GM23248 (cell line): Measurements from ENCODE around the gene CLEC16A. TPM values are rescaled to one million over a fixed set of nuclear protein-coding genes. Genes with fewer than 3 reads are reported as not detected.

ENCODE experiments used
- DNase-seq: peaks from one replicate; pipeline ENCODE4 v3.0.0-alpha.2; 2015
- H2AFZ ChIP-seq: fragments of 200-600 bp; sonication (generic); 2 replicates; pipeline ENCODE4 v1.6.1; 2016; ENCODE audit warnings: antibody characterized with exemption
- H3F3A ChIP-seq: fragments of 200-600 bp; sonication (generic); 2 replicates; pipeline ENCODE4 v1.6.1; 2016; ENCODE audit warnings: mild to moderate bottlenecking, antibody characterized with exemption, mixed run types; ENCODE audit not compliant: insufficient read depth
- H3K27ac ChIP-seq: fragments of 200-600 bp; sonication (generic); 2 replicates; pipeline ENCODE4 v1.5.1; 2016; ENCODE audit warnings: mild to moderate bottlenecking
- H3K27me3 ChIP-seq: fragments of 200-600 bp; sonication (generic); replicated peaks from 2 replicates; pipeline ENCODE4 v1.6.1; 2016; ENCODE audit warnings: mild to moderate bottlenecking; ENCODE audit not compliant: insufficient read depth
- H3K36me3 ChIP-seq: fragments of 200-600 bp; sonication (generic); 2 replicates; pipeline ENCODE4 v1.6.1; 2016; ENCODE audit warnings: low read depth, mild to moderate bottlenecking
- H3K4me1 ChIP-seq: fragments of 200-600 bp; sonication (generic); 2 replicates; pipeline ENCODE4 v1.6.1; 2016; ENCODE audit warnings: mild to moderate bottlenecking; ENCODE audit not compliant: insufficient read depth
- H3K4me2 ChIP-seq: fragments of 200-600 bp; sonication (generic); one replicate; pipeline ENCODE4 v1.6.1; 2016; ENCODE audit warnings: mild to moderate bottlenecking; ENCODE audit not compliant: unreplicated experiment
- H3K4me3 ChIP-seq: fragments of 200-600 bp; sonication (generic); 2 replicates; pipeline ENCODE4 v1.5.1; 2016; ENCODE audit warnings: mild to moderate bottlenecking
- H3K79me2 ChIP-seq: fragments of 200-600 bp; sonication (generic); 2 replicates; pipeline ENCODE4 v1.6.1; 2016; ENCODE audit warnings: mild to moderate bottlenecking; ENCODE audit not compliant: insufficient read depth
- H3K9ac ChIP-seq: fragments of 200-600 bp; sonication (generic); 2 replicates; pipeline ENCODE4 v1.6.1; 2016; ENCODE audit warnings: mild to moderate bottlenecking
- H3K9me2 ChIP-seq: fragments of 200-600 bp; sonication (generic); 2 replicates; pipeline ENCODE4 v1.6.1; 2016; ENCODE audit warnings: mixed run types, mild to moderate bottlenecking, moderate library complexity; ENCODE audit not compliant: insufficient read depth
- H3K9me3 ChIP-seq: fragments of 200-600 bp; sonication (generic); one replicate; pipeline ENCODE4 v1.6.1; 2017; ENCODE audit warnings: low read depth
- H4K20me1 ChIP-seq: fragments of 200-600 bp; sonication (generic); 2 replicates; pipeline ENCODE4 v1.6.0; 2016; ENCODE audit not compliant: insufficient read depth
- EZH2 ChIP-seq: fragments of 200-600 bp; sonication (generic); IDR thresholded peaks from 2 replicates; pipeline ENCODE4 v1.6.1; 2018; ENCODE audit warnings: antibody characterized with exemption, mild to moderate bottlenecking; ENCODE audit not compliant: insufficient read depth, poor library complexity, severe bottlenecking
- EZH2phosphoT487 ChIP-seq: fragments of 200-600 bp; sonication (generic); IDR thresholded peaks from 2 replicates; pipeline ENCODE4 v1.6.1; 2018; ENCODE audit warnings: antibody characterized with exemption, moderate library complexity, mild to moderate bottlenecking, low read depth; ENCODE audit not compliant: insufficient read depth
- WGBS, 2 experiments: methylation state at CpG; one replicate each; pipeline ENCODE4 v1.1.6; 2015 to 2017; ENCODE audit warnings: low lambda C conversion rate in 2 of 2, low coverage in 1 of 2; ENCODE audit errors: missing lambda C conversion rate in 2 of 2; 5-methylcytosine and 5-hydroxymethylcytosine counted together
- in situ Hi-C: fragments of 300-500 bp; cut with MboI; formaldehyde crosslinking; loops from 2 replicates; pipeline ENCODE4 v1.15.0; 2020
- polyA plus RNA-seq: library from polyadenylated mRNA; unstranded; fragments of >200 nt; fragmentation: Nextera tagmentation; extraction: Ambion mirVana; gene quantifications from 2 replicates; pipeline ENCODE4 v1.2.1, GENCODE V29; 2016
- total RNA-seq: library from RNA; depleted of rRNA; stranded (reverse); fragments of >200 nt; shearing (Covaris generic); gene quantifications from 2 replicates; pipeline ENCODE4 v1.2.3, GENCODE V29; 2014

The CLEC16A gene
- total and polyA plus RNA-seq, 2 experiments from 2014 or later: 13.2 to 21.4 TPM

- H3F3A ChIP-seq: no peaks in the 10 kb centered on the region
- H3K27ac ChIP-seq: no peak overlapping the region
- no peak for TF ChIP-seq EZH2
- no peak for TF ChIP-seq EZH2phosphoT487
- WGBS, 2 experiments: 86 to 89% methylated on average over 8 of the region's 8 CpGs
- H3K9ac ChIP-seq: no peak overlapping the region
- no peaks in the 10 kb centered on the region for H3K9me2 ChIP-seq
- H3K4me2 ChIP-seq: no peak overlapping the region
- no peak for DNase-seq
- H3K9me3 ChIP-seq: no peaks in the 10 kb centered on the region
- no peaks in the 10 kb centered on the region for H3K27me3 ChIP-seq
- H3K79me2 ChIP-seq: no peaks in the 10 kb centered on the region
- H3K36me3 ChIP-seq: no peaks in the 10 kb centered on the region
- H3K4me1 ChIP-seq: 0 out of 2 replicates have a peak, but pooled peaks cover 3% of the 10 kb centered on the region
- no peak overlapping the region for H3K4me3 ChIP-seq
- in situ Hi-C loops: no loop called here
- H2AFZ ChIP-seq: no peak overlapping the region
- H4K20me1 ChIP-seq: no peaks in the 10 kb centered on the region
Measured at GRCh38 chr16:11147754-11148444, 203.5 kb downstream of the CLEC16A start.

GRCh38 chr16:11149011-11149616 is 204.8 kb downstream of the CLEC16A start:
- no peak for TF ChIP-seq EZH2phosphoT487
- Histone ChIP-seq H2AFZ (no peak overlapping the region), H3K27me3 (no peaks in the 10 kb centered on the region), H3K36me3 (no peaks in the 10 kb centered on the region), H3F3A (no peaks in the 10 kb centered on the region), H3K9me2 (no peaks in the 10 kb centered on the region), H3K4me1 (0 out of 2 replicates have a peak, but pooled peaks cover 3% of the 10 kb centered on the region), H3K4me2 (no peak overlapping the region), H3K9ac (no peak overlapping the region), H4K20me1 (no peaks in the 10 kb centered on the region), H3K4me3 (no peak overlapping the region), H3K79me2 (no peaks in the 10 kb centered on the region), H3K27ac (no peak overlapping the region), H3K9me3 (no peaks in the 10 kb centered on the region)
- in situ Hi-C loops: no loop called here
- 77 to 80% methylated on average over 5 of the region's 5 CpGs for WGBS, 2 experiments
- no peak for DNase-seq

- H3K27ac ChIP-seq: no peak overlapping the region
- H3K4me3 ChIP-seq: no peak overlapping the region
- H3K4me2 ChIP-seq: no peak overlapping the region
- H3K36me3 ChIP-seq: no peaks in the 10 kb centered on the region
- 95 to 97% methylated on average over 5 of the region's 5 CpGs for WGBS, 2 experiments
- H3K9me3 ChIP-seq: no peaks in the 10 kb centered on the region
- H3K4me1 ChIP-seq: peaks cover 3% of the 10 kb centered on the region
- no peak overlapping the region for H2AFZ ChIP-seq
- no peaks in the 10 kb centered on the region for H3K27me3 ChIP-seq
- H3K9me2 ChIP-seq: no peaks in the 10 kb centered on the region
- H3K9ac ChIP-seq: no peak overlapping the region
- no peak for TF ChIP-seq EZH2phosphoT487
- no peak for TF ChIP-seq EZH2
- no peak for DNase-seq
- no peaks in the 10 kb centered on the region for H3F3A ChIP-seq
- in situ Hi-C loops: no loop called here
- no peaks in the 10 kb centered on the region for H4K20me1 ChIP-seq
- no peaks in the 10 kb centered on the region for H3K79me2 ChIP-seq
Measured at GRCh38 chr16:11150190-11150589, 205.8 kb downstream of the CLEC16A start.

- H3K9me3 ChIP-seq: no peaks in the 10 kb centered on the region
- H3K27me3 ChIP-seq: no peaks in the 10 kb centered on the region
- H3K4me2 ChIP-seq: no peak overlapping the region
- no peaks in the 10 kb centered on the region for H3K9me2 ChIP-seq
- no peak overlapping the region for H2AFZ ChIP-seq
- H3K9ac ChIP-seq: no peak overlapping the region
- DNase-seq: no peak
- no peaks in the 10 kb centered on the region for H3F3A ChIP-seq
- no peaks in the 10 kb centered on the region for H3K36me3 ChIP-seq
- no peaks in the 10 kb centered on the region for H3K79me2 ChIP-seq
- peaks cover 9% of the 10 kb centered on the region for H3K4me1 ChIP-seq
- in situ Hi-C loops: no loop called here
- no peaks in the 10 kb centered on the region for H4K20me1 ChIP-seq
- no peak overlapping the region for H3K4me3 ChIP-seq
- 86 to 88% methylated on average over 9 of the region's 9 CpGs for WGBS, 2 experiments
- H3K27ac ChIP-seq: no peak overlapping the region
- TF ChIP-seq EZH2phosphoT487 (no peak), EZH2 (no peak)
Measured at GRCh38 chr16:11151156-11151884, 207.0 kb downstream of the CLEC16A start.
